ENCODE measurements around the gene SORD.
"Not testable (repeated sequence)": the region's sequence is repeated elsewhere in the genome, so short reads cannot be mapped to it uniquely, and the experiment has no call there.

- TF ChIP-seq CTCF (IDR thresholded peaks at IDR 0.05; ENCODE audit: low read depth, low read length); EZH2phosphoT487 (IDR thresholded peaks at IDR 0.05; ENCODE audit: low read depth): not testable (repeated sequence)
Observed at GRCh38 chr15:45025627-45026026, 2.6 kb downstream of the SORD start.
